HUES48 (cell line): ENCODE measurements around the gene FDX1.

ENCODE experiments used
- H3K27ac ChIP-seq: one replicate; pipeline ENCODE4 v1.7.0; 2013; ENCODE audit warnings: low read depth, low read length, inconsistent platforms
- H3K27me3 ChIP-seq: 2 replicates; pipeline ENCODE4 v1.6.1; 2013; ENCODE audit warnings: mild to moderate bottlenecking, low read length; ENCODE audit not compliant: control insufficient read depth, insufficient read depth
- H3K36me3 ChIP-seq: 2 replicates; pipeline ENCODE4 v1.6.1; 2013; ENCODE audit warnings: low read length; ENCODE audit not compliant: control insufficient read depth, insufficient read depth
- H3K4me1 ChIP-seq: 2 replicates; pipeline ENCODE4 v1.6.1; 2013; ENCODE audit warnings: mild to moderate bottlenecking, low read length; ENCODE audit not compliant: control insufficient read depth, insufficient read depth
- H3K4me3 ChIP-seq: 2 replicates; pipeline ENCODE4 v1.5.1; 2013; ENCODE audit warnings: mild to moderate bottlenecking, low read depth, low read length
- H3K9ac ChIP-seq: 2 replicates; pipeline ENCODE4 v1.6.1; 2013; ENCODE audit warnings: mild to moderate bottlenecking, low read depth, low read length, moderate library complexity
- H3K9me3 ChIP-seq: 2 replicates; pipeline ENCODE4 v1.6.1; 2013; ENCODE audit warnings: low read length; ENCODE audit not compliant: control insufficient read depth, insufficient read depth

The FDX1 gene

GRCh38 chr11:110488446-110488845, 58.7 kb downstream of the FDX1 start:
- Histone ChIP-seq H3K9me3 (no peaks in the 10 kb centered on the region), H3K9ac (no peak overlapping the region), H3K27ac (no peak overlapping the region), H3K4me3 (no peak overlapping the region), H3K4me1 (no peaks in the 10 kb centered on the region), H3K36me3 (no peaks in the 10 kb centered on the region), H3K27me3 (no peaks in the 10 kb centered on the region)

- Histone ChIP-seq H3K4me1 (no peaks in the 10 kb centered on the region), H3K36me3 (no peaks in the 10 kb centered on the region), H3K27ac (no peak overlapping the region), H3K27me3 (no peaks in the 10 kb centered on the region), H3K9me3 (no peaks in the 10 kb centered on the region), H3K9ac (no peak overlapping the region), H3K4me3 (no peak overlapping the region)
Observed at GRCh38 chr11:110490886-110491285, 61.1 kb downstream of the FDX1 start.

DNA sequence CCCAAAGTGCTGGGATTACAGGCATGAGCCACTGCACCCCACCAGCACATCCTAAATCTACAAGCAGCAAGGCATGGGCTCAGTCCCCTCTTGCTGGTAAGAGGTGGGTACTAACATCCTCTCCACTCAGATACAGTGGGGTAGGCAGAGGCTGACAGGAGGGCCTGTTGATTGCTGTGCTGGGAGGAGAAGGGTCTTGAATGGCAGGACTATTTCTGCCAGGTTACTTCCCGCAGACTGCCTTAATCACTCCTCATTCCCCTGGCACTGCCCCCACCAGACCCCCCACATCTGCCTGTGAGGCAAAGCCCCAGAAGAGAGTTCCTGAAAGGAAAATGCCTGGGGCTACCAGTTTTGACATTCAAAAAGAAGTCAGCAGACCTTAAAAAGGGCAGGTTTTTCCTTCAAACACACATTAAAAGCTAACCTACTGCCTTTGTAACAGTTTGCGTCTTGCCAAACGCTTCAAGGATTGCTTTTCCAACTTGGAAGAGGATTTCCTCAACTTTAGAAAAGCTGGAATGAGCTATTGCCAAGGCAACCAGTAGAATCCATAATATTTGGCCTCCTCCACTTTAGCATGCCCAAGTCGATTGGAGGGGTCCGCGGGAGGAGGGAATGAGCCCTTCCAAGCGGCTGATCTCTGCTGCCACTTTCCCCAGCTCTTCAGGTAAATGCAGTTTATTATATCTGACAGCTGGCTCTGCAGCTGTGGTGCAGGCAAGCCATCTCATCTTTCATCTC, 62.0 kb downstream of the FDX1 start:
- no peaks in the 10 kb centered on the region for H3K36me3 ChIP-seq
- no peaks in the 10 kb centered on the region for H3K9me3 ChIP-seq
- peak overlapping the region; percentile 28 for H3K27ac ChIP-seq
- H3K9ac ChIP-seq: no peak overlapping the region
- H3K4me3 ChIP-seq: no peak overlapping the region
- H3K4me1 ChIP-seq: no peaks in the 10 kb centered on the region
- no peaks in the 10 kb centered on the region for H3K27me3 ChIP-seq

- H3K27me3 ChIP-seq: no peaks in the 10 kb centered on the region
Observed at GRCh38 chr11:110492321-110492685, 62.6 kb downstream of the FDX1 start.

GRCh38 chr11:110493346-110493745, 63.6 kb downstream of the FDX1 start:
- no peaks in the 10 kb centered on the region for H3K36me3 ChIP-seq
- H3K27me3 ChIP-seq: no peaks in the 10 kb centered on the region
- no peak overlapping the region for H3K4me3 ChIP-seq
- H3K27ac ChIP-seq: no peak overlapping the region
- no peak overlapping the region for H3K9ac ChIP-seq
- H3K4me1 ChIP-seq: no peaks in the 10 kb centered on the region
- H3K9me3 ChIP-seq: no peaks in the 10 kb centered on the region

More at GRCh38 chr11:110492321-110492685, 62.6 kb downstream of the FDX1 start:
- Histone ChIP-seq H3K9me3 (no peaks in the 10 kb centered on the region), H3K27ac (peak overlapping the region; percentile 28), H3K36me3 (no peaks in the 10 kb centered on the region), H3K4me3 (no peak overlapping the region), H3K4me1 (no peaks in the 10 kb centered on the region), H3K9ac (no peak overlapping the region)

GRCh38 chr11:110497231-110497978, 67.7 kb downstream of the FDX1 start:
- H3K27ac ChIP-seq: no peak overlapping the region
- no peak overlapping the region for H3K4me3 ChIP-seq
- H3K27me3 ChIP-seq: no peaks in the 10 kb centered on the region
- no peaks in the 10 kb centered on the region for H3K4me1 ChIP-seq
- H3K36me3 ChIP-seq: no peaks in the 10 kb centered on the region
- H3K9me3 ChIP-seq: no peaks in the 10 kb centered on the region
- H3K9ac ChIP-seq: no peak overlapping the region

DNA sequence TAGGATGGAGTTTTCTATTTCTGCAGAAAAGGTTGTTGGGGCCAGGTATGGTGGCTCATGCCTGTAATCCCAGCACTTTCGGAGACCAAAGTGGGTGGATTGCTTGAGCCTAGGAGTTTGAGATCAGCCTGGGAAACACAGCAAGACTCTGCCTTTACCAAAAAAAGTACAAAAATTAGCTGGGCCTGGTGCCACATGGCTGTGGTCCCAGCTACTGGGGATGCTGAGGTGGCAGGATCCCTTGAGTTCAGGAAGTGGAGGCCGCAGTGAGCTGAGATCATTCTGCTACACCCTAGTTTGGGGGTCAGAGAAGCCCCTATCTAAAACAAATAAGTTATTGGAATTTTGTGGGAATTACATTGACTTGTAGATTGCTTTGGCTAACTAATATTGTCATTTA, 71.7 kb downstream of the FDX1 start:
- Histone ChIP-seq H3K4me3 (no peak overlapping the region), H3K27ac (no peak overlapping the region), H3K27me3 (no peaks in the 10 kb centered on the region), H3K36me3 (no peaks in the 10 kb centered on the region), H3K9ac (no peak overlapping the region), H3K9me3 (no peaks in the 10 kb centered on the region), H3K4me1 (no peaks in the 10 kb centered on the region)

DNA sequence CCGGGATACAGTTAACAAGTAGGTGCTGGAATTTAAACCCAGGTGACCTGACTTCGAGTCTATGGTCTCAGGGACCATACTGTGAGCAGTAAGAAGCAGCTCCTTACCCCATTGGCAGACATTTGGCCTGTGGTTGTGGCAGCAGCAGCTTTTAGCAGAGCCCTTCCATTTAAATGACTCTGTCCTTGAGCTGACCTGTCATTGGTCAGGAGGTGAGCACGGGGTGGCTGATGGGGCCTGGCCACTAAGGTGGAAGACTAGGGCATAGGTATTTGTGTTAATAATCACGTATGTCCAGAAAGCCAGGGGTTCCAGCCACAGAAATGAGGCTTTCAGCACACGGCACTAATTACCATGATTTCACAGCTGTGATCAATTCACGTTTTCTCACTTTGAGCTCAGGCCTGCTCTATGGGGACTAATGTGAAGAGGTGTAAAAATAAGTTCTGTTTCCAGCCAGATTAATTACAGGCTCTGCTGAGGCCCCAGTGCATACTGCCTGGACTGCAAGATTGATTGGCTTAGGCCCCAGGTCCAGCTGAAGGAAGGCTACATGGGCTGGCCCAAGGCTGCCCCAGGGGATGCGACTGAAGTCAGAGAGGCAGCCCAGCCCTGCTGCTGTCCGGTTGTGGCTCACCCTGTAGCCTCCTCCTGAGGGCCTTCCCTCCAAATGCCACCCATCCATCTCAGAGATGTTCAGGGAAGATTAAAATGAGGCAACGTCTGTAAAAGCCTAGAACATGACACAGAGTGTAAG, 76.0 kb downstream of the FDX1 start:
- H3K27me3 ChIP-seq: no peaks in the 10 kb centered on the region
- H3K27ac ChIP-seq: no peak overlapping the region
- H3K9ac ChIP-seq: no peak overlapping the region
- no peak overlapping the region for H3K4me3 ChIP-seq
- no peaks in the 10 kb centered on the region for H3K36me3 ChIP-seq
- H3K4me1 ChIP-seq: no peaks in the 10 kb centered on the region
- no peaks in the 10 kb centered on the region for H3K9me3 ChIP-seq

GRCh38 chr11:110507328-110507727, 77.6 kb downstream of the FDX1 start:
- Histone ChIP-seq H3K27ac (no peak overlapping the region), H3K4me3 (no peak overlapping the region), H3K4me1 (no peaks in the 10 kb centered on the region), H3K36me3 (no peaks in the 10 kb centered on the region), H3K9ac (no peak overlapping the region), H3K9me3 (no peaks in the 10 kb centered on the region), H3K27me3 (no peaks in the 10 kb centered on the region)

GRCh38 chr11:110508786-110509185, 79.0 kb downstream of the FDX1 start:
- Histone ChIP-seq H3K36me3 (no peaks in the 10 kb centered on the region), H3K27ac (no peak overlapping the region), H3K9me3 (no peaks in the 10 kb centered on the region), H3K27me3 (no peaks in the 10 kb centered on the region), H3K4me1 (no peaks in the 10 kb centered on the region), H3K9ac (no peak overlapping the region), H3K4me3 (no peak overlapping the region)

DNA sequence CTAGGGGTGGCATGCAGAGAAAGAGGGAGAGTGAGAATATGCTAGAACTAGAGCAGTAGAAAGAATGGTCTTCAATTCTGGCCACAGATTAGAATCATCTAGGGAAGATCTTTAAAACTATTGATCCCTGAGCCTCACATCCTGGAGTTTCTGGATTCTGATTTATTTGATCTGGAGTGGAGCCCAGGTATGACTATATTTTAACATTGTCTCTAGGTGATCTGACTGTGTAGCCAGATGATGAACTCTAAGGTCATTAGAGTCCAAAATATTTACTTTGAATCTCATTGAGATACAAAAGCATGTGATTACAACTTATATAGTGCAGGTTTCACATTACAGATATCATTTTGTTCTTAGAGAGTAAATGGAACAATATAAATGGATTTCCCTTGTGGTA, 79.7 kb downstream of the FDX1 start:
- no peak overlapping the region for H3K9ac ChIP-seq
- no peaks in the 10 kb centered on the region for H3K27me3 ChIP-seq
- H3K27ac ChIP-seq: no peak overlapping the region
- no peaks in the 10 kb centered on the region for H3K4me1 ChIP-seq
- no peaks in the 10 kb centered on the region for H3K9me3 ChIP-seq
- H3K4me3 ChIP-seq: no peak overlapping the region
- no peaks in the 10 kb centered on the region for H3K36me3 ChIP-seq
